ENCODE measurements around the gene OGFR. TPM values are rescaled to one million over a fixed set of nuclear protein-coding genes. Genes with fewer than 3 reads are reported as not detected.

The OGFR gene, protein sequence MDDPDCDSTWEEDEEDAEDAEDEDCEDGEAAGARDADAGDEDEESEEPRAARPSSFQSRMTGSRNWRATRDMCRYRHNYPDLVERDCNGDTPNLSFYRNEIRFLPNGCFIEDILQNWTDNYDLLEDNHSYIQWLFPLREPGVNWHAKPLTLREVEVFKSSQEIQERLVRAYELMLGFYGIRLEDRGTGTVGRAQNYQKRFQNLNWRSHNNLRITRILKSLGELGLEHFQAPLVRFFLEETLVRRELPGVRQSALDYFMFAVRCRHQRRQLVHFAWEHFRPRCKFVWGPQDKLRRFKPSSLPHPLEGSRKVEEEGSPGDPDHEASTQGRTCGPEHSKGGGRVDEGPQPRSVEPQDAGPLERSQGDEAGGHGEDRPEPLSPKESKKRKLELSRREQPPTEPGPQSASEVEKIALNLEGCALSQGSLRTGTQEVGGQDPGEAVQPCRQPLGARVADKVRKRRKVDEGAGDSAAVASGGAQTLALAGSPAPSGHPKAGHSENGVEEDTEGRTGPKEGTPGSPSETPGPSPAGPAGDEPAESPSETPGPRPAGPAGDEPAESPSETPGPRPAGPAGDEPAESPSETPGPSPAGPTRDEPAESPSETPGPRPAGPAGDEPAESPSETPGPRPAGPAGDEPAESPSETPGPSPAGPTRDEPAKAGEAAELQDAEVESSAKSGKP
- total RNA-seq (35.1 and 44.0 TPM in 2 replicates), polyA plus RNA-seq (30.4 and 30.8 TPM in 2 replicates), polyA minus RNA-seq (18.0 and 22.8 TPM in 2 replicates), Bru-seq, nascent RNA (percentile 53 among the genes with signal in this experiment), BruChase-seq, experiment 1, labeled RNA remaining after a 6-hour chase (percentile 76 among the genes with signal in this experiment), BruChase-seq, experiment 2, labeled RNA remaining after a 2-hour chase (percentile 75 among the genes with signal in this experiment)
- 30.0 and 36.7 TPM in 2 replicates for polyA plus RNA-seq (2011; cell fraction: cytosol; rRNA removed)
- 38.4 and 43.1 TPM in 2 replicates for polyA plus RNA-seq (2011; cell fraction: nucleus; rRNA removed)
- 24.5 and 27.1 TPM in 2 replicates for polyA plus RNA-seq (2012)
- polyA minus RNA-seq (2011; cell fraction: cytosol; rRNA and poly(A)+ RNA removed): 31.2 TPM
- 5.7 and 10.0 TPM in 2 replicates for polyA minus RNA-seq (2011; cell fraction: nucleus; rRNA and poly(A)+ RNA removed)
- long read RNA-seq, full-length matches to known transcripts: 54 of 74 reads
- long read RNA-seq, partial matches to known transcripts: 3 of 74 reads
- long read RNA-seq, other reads (novel, unspliced or antisense): 17 of 74 reads

DNA sequence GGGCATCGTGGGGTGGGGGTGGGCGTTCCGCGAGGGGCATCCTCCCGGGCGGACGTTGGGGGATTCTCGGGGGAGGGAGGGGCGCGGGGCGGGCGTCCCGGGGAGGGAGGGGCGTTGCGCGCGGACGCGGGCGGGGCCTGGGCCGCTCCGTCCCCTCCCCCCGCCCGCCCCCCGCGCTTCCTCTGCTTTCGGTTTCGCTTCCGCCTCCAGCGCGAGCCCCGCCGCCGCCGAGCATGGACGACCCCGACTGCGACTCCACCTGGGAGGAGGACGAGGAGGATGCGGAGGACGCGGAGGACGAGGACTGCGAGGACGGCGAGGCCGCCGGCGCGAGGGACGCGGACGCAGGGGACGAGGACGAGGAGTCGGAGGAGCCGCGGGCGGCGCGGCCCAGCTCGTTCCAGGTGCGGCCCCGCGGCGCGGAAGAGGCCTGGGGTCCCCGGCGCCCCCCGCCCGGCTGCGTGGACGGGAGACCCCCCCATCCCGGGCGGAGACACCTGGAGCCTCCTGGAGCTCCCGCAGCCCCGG lies at the start of gene OGFR:
Gene OGFR (plus strand): TSS at position 209 of the 528 bp plus-strand sequence. CDS start 25 bp downstream, at position 234.
- POLR2A ChIA-PET: interaction anchor here (0.6 kb wide), 1 partner anchor 55 kb away, joined by 3 read pairs; no protein-coding TSS in a partner anchor
- BruUV-seq (replicated peaks): no TSS peak
- no peaks in the 10 kb centered on the region for H4K20me1 ChIP-seq (replicated peaks; ENCODE audit: control insufficient read depth, extremely low read depth, insufficient read depth, low read length)
- peaks cover 23% of the 10 kb centered on the region for H3K79me2 ChIP-seq (ENCODE audit: control insufficient read depth, insufficient read depth, low read length)
- H3K27ac ChIP-seq (ENCODE audit: insufficient read depth, low read depth, low read length): no peak within 1 kb of the TSS
- peak; percentile 46 for DNase-seq (ENCODE audit: low read depth, low spot score)
- H3K36me3 ChIP-seq (ENCODE audit: control insufficient read depth in 2 of 2, extremely low read depth in 1 of 2, insufficient read depth in 2 of 2, low read length in 2 of 2): peaks cover 7 to 18% of the 10 kb centered on the region in 2 experiments
- peak within 1 kb of the TSS; percentile 52 to 96 (median 57) for H3K4me3 ChIP-seq (replicated peaks in 1 of 3; ENCODE audit: insufficient read depth in 1 of 3, low read depth in 1 of 3, low read length in 3 of 3)
- no peaks in the 10 kb centered on the region for H3K9me3 ChIP-seq (replicated peaks; ENCODE audit: control insufficient read depth, insufficient read depth, low read length)
- TF ChIP-seq POLR2AphosphoS5 (IDR thresholded peaks at IDR 0.05; ENCODE audit: insufficient read depth, low read depth, low read length) (peak; percentile 63), FOS (IDR thresholded peaks at IDR 0.05; ENCODE audit: borderline replicate concordance, insufficient read depth, low read length) (no peak), POLR2A (IDR thresholded peaks at IDR 0.05; ENCODE audit: low read depth, low read length) (peak; percentile 24), GATA2 (IDR thresholded peaks at IDR 0.05; ENCODE audit: insufficient read depth, insufficient read length, low read depth, low read length) (no peak)
- intact Hi-C loops (cut with micrococcal nuclease): loop anchor here (5.0 to 10.0 kb wide), 2 partner anchors 302 to 420 kb away; partner anchors contain the start of gene RPS21
- peak within 1 kb of the TSS; percentile 76 for H2AFZ ChIP-seq (ENCODE audit: low read depth, low read length)
- H3K27me3 ChIP-seq (ENCODE audit: control insufficient read depth in 2 of 2, insufficient read depth in 2 of 2, low read length in 2 of 2): no peaks in the 10 kb centered on the region
- dilution Hi-C loops (cut with MboI; ENCODE audit: extremely low pct_ligation_motif_present, low sequenced_read_pairs): no loop called here
- H3K4me2 ChIP-seq (ENCODE audit: insufficient read depth, low read length): peak within 1 kb of the TSS; percentile 44
- CTCF ChIA-PET: interaction anchor here (0.7 to 2.2 kb wide), 4 partner anchors 10 to 660 kb away, joined by 3 to 7 read pairs (median 3); no protein-coding TSS in a partner anchor
- peak within 1 kb of the TSS; percentile 21 for H3K9ac ChIP-seq (replicated peaks; ENCODE audit: extremely low read depth, insufficient read depth, low read length)
- peak; percentile 62 for FAIRE-seq
- H3K4me1 ChIP-seq (ENCODE audit: control insufficient read depth, extremely low read depth, insufficient read depth, low read length): peaks cover 11% of the 10 kb centered on the region
- no peaks in the 10 kb centered on the region for H3K9me1 ChIP-seq (replicated peaks; ENCODE audit: control insufficient read depth, extremely low read depth, insufficient read depth, low read length)
